Skeletal muscle cell (primary cell): ENCODE measurements around the gene POLR2F.
"Not testable (repeated sequence)": the region's sequence is repeated elsewhere in the genome, so short reads cannot be mapped to it uniquely, and the experiment has no call there.

Experiments
- DNase-seq: peaks from one replicate; pipeline ENCODE4 v3.0.0-alpha.2; 2010; ENCODE audit warnings: low read depth
- H3K4me3 ChIP-seq: 2 replicates; pipeline ENCODE4 v1.5.1; 2011; ENCODE audit warnings: low read depth, mild to moderate bottlenecking, control low read depth, low read length, moderate library complexity

The POLR2F gene

GRCh38 chr22:37947142-37947795, 6.2 kb upstream of the POLR2F start:
- DNase-seq: not testable (repeated sequence)

GRCh38 chr22:37951305-37951704, 2.2 kb upstream of the POLR2F start:
- DNase-seq: no peak
- H3K4me3 ChIP-seq: no peak overlapping the region

More at GRCh38 chr22:37947142-37947795, 6.2 kb upstream of the POLR2F start:
- not testable (repeated sequence) for H3K4me3 ChIP-seq

- not testable (repeated sequence) for DNase-seq
Measured at GRCh38 chr22:37952629-37953028, 870 bp upstream of the POLR2F start.

GRCh38 chr22:37953062-37953436, 450 bp upstream of the POLR2F start:
- peak overlapping the region; percentile 96 for H3K4me3 ChIP-seq
- no peak for DNase-seq

More at GRCh38 chr22:37952629-37953028, 870 bp upstream of the POLR2F start:
- peak overlapping the region; percentile 96 for H3K4me3 ChIP-seq

GRCh38 chr22:37954686-37955085, 1.2 kb downstream of the POLR2F start:
- no peak for DNase-seq
- peak overlapping the region; percentile 96 for H3K4me3 ChIP-seq

GRCh38 chr22:37955825-37956397, 2.4 kb downstream of the POLR2F start:
- not testable (repeated sequence) for DNase-seq, H3K4me3 ChIP-seq

- no peak overlapping the region for H3K4me3 ChIP-seq
- no peak for DNase-seq
Measured at GRCh38 chr22:37957232-37957631, 3.7 kb downstream of the POLR2F start.

GRCh38 chr22:37959231-37959825, 5.8 kb downstream of the POLR2F start:
- no peak for DNase-seq
- H3K4me3 ChIP-seq: no peak overlapping the region

GRCh38 chr22:37961062-37961461, 7.6 kb downstream of the POLR2F start:
- H3K4me3 ChIP-seq: no peak overlapping the region
- no peak for DNase-seq

GRCh38 chr22:37965940-37966664, 12.6 kb downstream of the POLR2F start:
- no peak overlapping the region for H3K4me3 ChIP-seq
- no peak for DNase-seq

GRCh38 chr22:37967147-37967546, 13.6 kb downstream of the POLR2F start:
- DNase-seq: no peak
- no peak overlapping the region for H3K4me3 ChIP-seq

GRCh38 chr22:37967637-37968451, 14.3 kb downstream of the POLR2F start:
- H3K4me3 ChIP-seq: no peak overlapping the region
- no peak for DNase-seq

- H3K4me3 ChIP-seq: no peak overlapping the region
- no peak for DNase-seq
Measured at GRCh38 chr22:37968452-37969251, 15.2 kb downstream of the POLR2F start.

GRCh38 chr22:37970864-37971263, 17.4 kb downstream of the POLR2F start:
- no peak overlapping the region for H3K4me3 ChIP-seq
- no peak for DNase-seq

GRCh38 chr22:37971475-37972434, 18.3 kb downstream of the POLR2F start:
- no peak for DNase-seq
- H3K4me3 ChIP-seq: no peak overlapping the region

GRCh38 chr22:37972527-37972926, 19.0 kb downstream of the POLR2F start:
- no peak for DNase-seq
- no peak overlapping the region for H3K4me3 ChIP-seq

GRCh38 chr22:37973271-37974170, 20.0 kb downstream of the POLR2F start:
- DNase-seq: no peak
- H3K4me3 ChIP-seq: no peak overlapping the region
